OCI-LY1 (cell line): Measurements from ENCODE around the gene NCKAP1.

ENCODE experiments used
- H2AFZ ChIP-seq: fragments of 200-600 bp; sonication (generic), shearing (Covaris generic); 2 replicates; pipeline ENCODE4 v1.6.0; 2014; ENCODE audit warnings: antibody characterized with exemption, mild to moderate bottlenecking, low read length
- H3F3A ChIP-seq: fragments of 200-600 bp; sonication (generic), shearing (Covaris generic); 2 replicates; pipeline ENCODE4 v1.6.0; 2014; ENCODE audit warnings: mild to moderate bottlenecking, antibody characterized with exemption, low read length, moderate library complexity; ENCODE audit not compliant: insufficient read depth
- H3K27ac ChIP-seq: fragments of 200-600 bp; sonication (generic); 2 replicates; pipeline ENCODE4 v1.5.1; 2014; ENCODE audit warnings: low read length, mixed run types, mild to moderate bottlenecking, low read depth; ENCODE audit not compliant: poor library complexity, severe bottlenecking
- H3K27me3 ChIP-seq: fragments of 200-600 bp; sonication (generic); 2 replicates; pipeline ENCODE4 v1.6.0; 2014; ENCODE audit warnings: antibody characterized with exemption, mild to moderate bottlenecking, low read length, moderate library complexity; ENCODE audit not compliant: insufficient read depth
- H3K36me3 ChIP-seq: fragments of 200-600 bp; sonication (generic); 2 replicates; pipeline ENCODE4 v1.6.1; 2014; ENCODE audit warnings: mild to moderate bottlenecking, antibody characterized with exemption, low read length, moderate library complexity, mixed read lengths; ENCODE audit not compliant: insufficient read depth
- H3K4me1 ChIP-seq: fragments of 200-600 bp; sonication (generic); 2 replicates; pipeline ENCODE4 v1.5.1; 2014; ENCODE audit warnings: mild to moderate bottlenecking, low read length, moderate library complexity; ENCODE audit not compliant: insufficient read depth, severe bottlenecking
- H3K4me2 ChIP-seq: fragments of 200-600 bp; sonication (generic), shearing (Covaris generic); 2 replicates; pipeline ENCODE4 v1.6.1; 2014; ENCODE audit warnings: low read length
- H3K4me3 ChIP-seq: fragments of 200-600 bp; sonication (generic); 2 replicates; pipeline ENCODE4 v1.5.1; 2014; ENCODE audit warnings: low read length, low read depth, mild to moderate bottlenecking, mixed read lengths; ENCODE audit not compliant: poor library complexity, severe bottlenecking
- H3K79me2 ChIP-seq: fragments of 200-600 bp; shearing (Covaris generic); 2 replicates; pipeline ENCODE4 v1.6.1; 2016; ENCODE audit warnings: mixed run types, low read length, mixed read lengths; ENCODE audit not compliant: insufficient read depth
- H3K9ac ChIP-seq: fragments of 200-600 bp; sonication (generic), shearing (Covaris generic); 2 replicates; pipeline ENCODE4 v1.6.1; 2014; ENCODE audit warnings: mild to moderate bottlenecking, low read length, mixed read lengths
- H3K9me2 ChIP-seq: fragments of 200-600 bp; sonication (generic), shearing (Covaris generic); 2 replicates; pipeline ENCODE4 v1.6.1; 2014; ENCODE audit warnings: low read depth, mild to moderate bottlenecking, low read length, mixed read lengths
- H3K9me3 ChIP-seq: fragments of 200-600 bp; shearing (Covaris generic); 2 replicates; pipeline ENCODE4 v1.6.1; 2014; ENCODE audit warnings: low read length, mixed read lengths
- H4K20me1 ChIP-seq: fragments of 200-600 bp; sonication (generic), shearing (Covaris generic); 2 replicates; pipeline ENCODE4 v1.6.0; 2016; ENCODE audit warnings: mild to moderate bottlenecking, low read length; ENCODE audit not compliant: insufficient read depth
- CTCF ChIP-seq: fragments of 200-600 bp; sonication (generic), shearing (Covaris generic); IDR thresholded peaks from 2 replicates; pipeline ENCODE4 v1.5.1; 2017; ENCODE audit warnings: mild to moderate bottlenecking, antibody characterized with exemption, low read length, moderate library complexity, mixed read lengths
- EZH2 ChIP-seq: fragments of 200-600 bp; sonication (generic), shearing (Covaris generic); IDR thresholded peaks from 2 replicates; pipeline ENCODE4 v1.8.0; 2017; ENCODE audit warnings: borderline replicate concordance, mixed run types, mild to moderate bottlenecking, antibody characterized with exemption, low read length, moderate library complexity, mixed read lengths

The NCKAP1 gene

DNA sequence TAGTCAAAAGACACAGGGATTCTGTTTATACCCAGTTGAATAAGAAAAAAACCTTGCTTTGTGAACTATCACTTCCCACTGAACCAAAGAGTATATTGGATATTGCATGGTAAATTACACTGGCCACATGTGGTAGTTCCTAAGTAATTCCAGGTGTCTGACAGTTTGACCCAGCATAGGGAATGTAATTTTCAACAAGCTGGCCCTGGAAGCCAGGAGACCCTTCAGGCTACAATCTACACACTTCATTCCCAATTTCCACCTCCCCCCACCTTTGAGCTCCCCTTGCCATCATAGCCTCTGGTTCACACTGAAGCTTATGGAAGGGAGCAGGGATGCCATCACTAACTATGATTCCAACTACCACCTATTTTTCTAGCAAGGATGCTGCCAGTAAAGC is 174.6 kb downstream of the NCKAP1 start:
- no peaks in the 10 kb centered on the region for H3K9me2 ChIP-seq
- no peaks in the 10 kb centered on the region for H3K9me3 ChIP-seq
- no peak overlapping the region for H3K4me3 ChIP-seq
- no peak overlapping the region for H3K9ac ChIP-seq
- no peaks in the 10 kb centered on the region for H3F3A ChIP-seq
- H3K36me3 ChIP-seq, result no peaks in the 10 kb centered on the region
- no peak overlapping the region for H3K4me2 ChIP-seq
- no peaks in the 10 kb centered on the region for H3K27me3 ChIP-seq
- H3K4me1 ChIP-seq, result peaks cover 8% of the 10 kb centered on the region
- no peaks in the 10 kb centered on the region for H3K79me2 ChIP-seq
- no peaks in the 10 kb centered on the region for H4K20me1 ChIP-seq
- no peak for TF ChIP-seq CTCF
- TF ChIP-seq EZH2, result no peak
- no peak overlapping the region for H2AFZ ChIP-seq
- H3K27ac ChIP-seq, result no peak overlapping the region

- Histone ChIP-seq H3K9me2 (no peaks in the 10 kb centered on the region), H3K27me3 (no peaks in the 10 kb centered on the region), H3K4me3 (no peak overlapping the region), H3K9ac (no peak overlapping the region), H3K79me2 (no peaks in the 10 kb centered on the region), H3K4me1 (no peaks in the 10 kb centered on the region), H3K4me2 (no peak overlapping the region), H3F3A (no peaks in the 10 kb centered on the region), H2AFZ (no peak overlapping the region), H4K20me1 (no peaks in the 10 kb centered on the region), H3K27ac (no peak overlapping the region), H3K9me3 (no peaks in the 10 kb centered on the region), H3K36me3 (no peaks in the 10 kb centered on the region)
- TF ChIP-seq EZH2, result no peak
- TF ChIP-seq CTCF, result no peak
Measured at GRCh38 chr2:182862091-182862490, 176.2 kb downstream of the NCKAP1 start.

DNA sequence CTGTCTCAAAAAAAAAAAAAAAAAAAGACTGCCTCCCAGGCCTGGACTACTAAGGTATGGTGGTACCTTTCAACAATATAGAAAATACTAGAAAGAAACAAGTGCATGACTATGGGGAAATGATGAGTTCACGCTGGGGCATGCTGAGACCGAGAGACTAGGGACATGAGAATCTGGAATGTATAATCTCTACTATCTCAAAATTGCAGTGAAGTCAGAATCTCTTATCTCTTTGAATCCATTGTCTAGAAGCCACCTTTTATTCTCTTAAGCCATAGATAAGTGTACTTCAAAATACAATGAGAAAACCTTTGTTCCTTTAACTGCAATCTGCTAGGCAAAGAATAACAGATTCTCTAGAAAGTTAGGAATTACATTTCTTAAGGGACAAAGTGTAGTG is 177.4 kb downstream of the NCKAP1 start:
- no peaks in the 10 kb centered on the region for H3K9me2 ChIP-seq
- H3K9ac ChIP-seq, result no peak overlapping the region
- no peaks in the 10 kb centered on the region for H3K36me3 ChIP-seq
- no peaks in the 10 kb centered on the region for H3K9me3 ChIP-seq
- no peaks in the 10 kb centered on the region for H3K4me1 ChIP-seq
- H3K4me3 ChIP-seq, result no peak overlapping the region
- H4K20me1 ChIP-seq, result no peaks in the 10 kb centered on the region
- H3K27ac ChIP-seq, result no peak overlapping the region
- H2AFZ ChIP-seq, result no peak overlapping the region
- H3F3A ChIP-seq, result no peaks in the 10 kb centered on the region
- no peak overlapping the region for H3K4me2 ChIP-seq
- TF ChIP-seq EZH2, result no peak
- TF ChIP-seq CTCF, result no peak
- no peaks in the 10 kb centered on the region for H3K27me3 ChIP-seq
- no peaks in the 10 kb centered on the region for H3K79me2 ChIP-seq
